Parathyroid adenoma (tissue), 2 donors: ENCODE results near the gene AHNAK.
A peak's percentile ranks its signal among the peaks of the same experiment; 100 is the strongest.
"Not testable (repeated sequence)": the region's sequence is repeated elsewhere in the genome, so short reads cannot be mapped to it uniquely, and the experiment has no call there.

ENCODE experiments used
- H2AFZ ChIP-seq: fragments of 300-600 bp; sonication (generic); one replicate; pipeline ENCODE4 v1.7.0; 2017; ENCODE audit warnings: antibody characterized with exemption, mild to moderate bottlenecking
- H3K27ac ChIP-seq: fragments of 300-600 bp; sonication (generic); one replicate; pipeline ENCODE4 v1.7.0; 2017
- H3K27me3 ChIP-seq: fragments of 300-600 bp; sonication (generic); one replicate; pipeline ENCODE4 v1.7.0; 2017; ENCODE audit warnings: low read length; ENCODE audit not compliant: control insufficient read depth, insufficient read depth
- H3K36me3 ChIP-seq: fragments of 300-600 bp; sonication (generic); one replicate; pipeline ENCODE4 v1.7.0; 2017; ENCODE audit warnings: low read length; ENCODE audit not compliant: control insufficient read depth, insufficient read depth
- H3K4me1 ChIP-seq: fragments of 300-600 bp; sonication (generic); one replicate; pipeline ENCODE4 v1.7.0; 2017; ENCODE audit warnings: control low read depth
- H3K4me2 ChIP-seq: fragments of 300-600 bp; sonication (generic); one replicate; pipeline ENCODE4 v1.7.0; 2017; ENCODE audit warnings: low read length
- H3K4me3 ChIP-seq: fragments of 300-600 bp; sonication (generic); one replicate; pipeline ENCODE4 v1.7.0; 2017; ENCODE audit warnings: low read depth, low read length
- H3K79me2 ChIP-seq: fragments of 300-600 bp; sonication (generic); one replicate; pipeline ENCODE4 v1.7.0; 2017; ENCODE audit warnings: control low read depth
- H3K9ac ChIP-seq: fragments of 300-600 bp; sonication (generic); one replicate; pipeline ENCODE4 v1.7.0; 2017; ENCODE audit warnings: mild to moderate bottlenecking
- H3K9me3 ChIP-seq: fragments of 300-600 bp; sonication (generic); one replicate; pipeline ENCODE4 v1.7.0; 2017; ENCODE audit warnings: low read length; ENCODE audit not compliant: control insufficient read depth
- TF ChIP-seq, protein P1 (sequence below): fragments of 300-600 bp; sonication (generic); IDR thresholded peaks from one replicate; pipeline ENCODE4 v1.7.0; 2017; ENCODE audit warnings: antibody characterized with exemption, mild to moderate bottlenecking
- donor health status: primary hyperparathyroidism.

Gene AHNAK

DNA sequence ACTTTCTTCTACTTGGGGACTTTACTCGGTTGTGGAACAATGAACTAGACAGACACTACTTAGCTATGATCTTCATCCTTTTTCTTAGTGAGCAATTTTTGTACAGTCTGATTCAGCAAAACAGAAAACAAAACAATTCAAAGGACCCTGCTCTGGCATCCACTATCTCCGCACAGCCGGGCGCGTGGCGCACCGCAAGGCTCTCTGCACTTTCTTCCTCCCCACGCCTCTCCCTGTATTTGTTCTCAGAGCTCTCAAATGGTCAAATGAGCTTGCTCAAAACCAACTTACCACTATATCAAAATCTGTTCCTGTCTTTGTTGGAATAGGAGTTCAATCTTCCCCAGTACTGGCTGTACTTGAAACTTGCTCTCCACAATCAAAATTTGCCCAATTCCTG lies 19.6 kb upstream of the AHNAK start:
- H3K4me2 ChIP-seq: no peak overlapping the region
- no peak overlapping the region for H2AFZ ChIP-seq
- no peak overlapping the region for H3K27ac ChIP-seq
- no peaks in the 10 kb centered on the region for H3K27me3 ChIP-seq
- H3K4me3 ChIP-seq: no peak overlapping the region
- no peaks in the 10 kb centered on the region for H3K4me1 ChIP-seq
- no peak overlapping the region for H3K9ac ChIP-seq
- H3K9me3 ChIP-seq: no peaks in the 10 kb centered on the region
- TF ChIP-seq, protein P1, sequence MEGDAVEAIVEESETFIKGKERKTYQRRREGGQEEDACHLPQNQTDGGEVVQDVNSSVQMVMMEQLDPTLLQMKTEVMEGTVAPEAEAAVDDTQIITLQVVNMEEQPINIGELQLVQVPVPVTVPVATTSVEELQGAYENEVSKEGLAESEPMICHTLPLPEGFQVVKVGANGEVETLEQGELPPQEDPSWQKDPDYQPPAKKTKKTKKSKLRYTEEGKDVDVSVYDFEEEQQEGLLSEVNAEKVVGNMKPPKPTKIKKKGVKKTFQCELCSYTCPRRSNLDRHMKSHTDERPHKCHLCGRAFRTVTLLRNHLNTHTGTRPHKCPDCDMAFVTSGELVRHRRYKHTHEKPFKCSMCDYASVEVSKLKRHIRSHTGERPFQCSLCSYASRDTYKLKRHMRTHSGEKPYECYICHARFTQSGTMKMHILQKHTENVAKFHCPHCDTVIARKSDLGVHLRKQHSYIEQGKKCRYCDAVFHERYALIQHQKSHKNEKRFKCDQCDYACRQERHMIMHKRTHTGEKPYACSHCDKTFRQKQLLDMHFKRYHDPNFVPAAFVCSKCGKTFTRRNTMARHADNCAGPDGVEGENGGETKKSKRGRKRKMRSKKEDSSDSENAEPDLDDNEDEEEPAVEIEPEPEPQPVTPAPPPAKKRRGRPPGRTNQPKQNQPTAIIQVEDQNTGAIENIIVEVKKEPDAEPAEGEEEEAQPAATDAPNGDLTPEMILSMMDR: no peak
- no peaks in the 10 kb centered on the region for H3K36me3 ChIP-seq
- H3K79me2 ChIP-seq: no peaks in the 10 kb centered on the region

DNA sequence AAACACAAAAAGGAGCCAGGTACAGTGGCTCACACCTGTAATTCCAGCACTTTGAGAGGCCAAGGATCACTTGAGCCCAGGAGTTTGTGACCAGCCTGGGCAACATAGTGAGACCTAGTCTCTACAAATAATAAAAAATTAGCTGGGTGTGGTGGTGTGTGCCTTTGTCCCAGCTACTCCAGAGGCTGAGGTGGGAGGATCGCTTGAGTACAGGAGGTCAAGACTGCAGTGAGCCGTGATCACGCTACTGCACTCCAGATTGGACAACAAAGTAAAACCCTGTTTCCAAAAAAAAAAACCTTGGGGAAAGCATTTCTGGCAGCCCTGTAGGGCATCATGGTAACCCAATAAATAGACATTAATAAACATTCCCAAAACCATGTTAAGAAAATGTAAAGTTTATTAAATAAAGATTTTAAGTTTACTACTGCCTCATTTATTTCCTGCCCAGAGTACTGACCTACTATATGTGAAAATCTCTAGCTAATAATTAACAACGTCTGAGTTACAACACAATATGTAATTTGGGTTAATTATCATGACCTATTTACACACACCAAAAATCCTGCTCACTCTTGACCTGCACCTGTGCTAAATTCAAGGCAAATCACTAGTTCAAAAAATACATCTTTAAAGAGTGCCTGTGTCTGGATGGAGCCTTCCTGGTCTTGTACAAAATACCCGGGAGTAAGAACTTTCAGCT lies 18.6 kb upstream of the AHNAK start:
- TF ChIP-seq, protein P1: no peak
- Histone ChIP-seq H3K36me3 (no peaks in the 10 kb centered on the region), H2AFZ (no peak overlapping the region), H3K27me3 (no peaks in the 10 kb centered on the region), H3K4me1 (peaks cover 3% of the 10 kb centered on the region), H3K9ac (no peak overlapping the region), H3K4me2 (no peak overlapping the region), H3K9me3 (no peaks in the 10 kb centered on the region), H3K79me2 (no peaks in the 10 kb centered on the region), H3K27ac (no peak overlapping the region), H3K4me3 (no peak overlapping the region)

DNA sequence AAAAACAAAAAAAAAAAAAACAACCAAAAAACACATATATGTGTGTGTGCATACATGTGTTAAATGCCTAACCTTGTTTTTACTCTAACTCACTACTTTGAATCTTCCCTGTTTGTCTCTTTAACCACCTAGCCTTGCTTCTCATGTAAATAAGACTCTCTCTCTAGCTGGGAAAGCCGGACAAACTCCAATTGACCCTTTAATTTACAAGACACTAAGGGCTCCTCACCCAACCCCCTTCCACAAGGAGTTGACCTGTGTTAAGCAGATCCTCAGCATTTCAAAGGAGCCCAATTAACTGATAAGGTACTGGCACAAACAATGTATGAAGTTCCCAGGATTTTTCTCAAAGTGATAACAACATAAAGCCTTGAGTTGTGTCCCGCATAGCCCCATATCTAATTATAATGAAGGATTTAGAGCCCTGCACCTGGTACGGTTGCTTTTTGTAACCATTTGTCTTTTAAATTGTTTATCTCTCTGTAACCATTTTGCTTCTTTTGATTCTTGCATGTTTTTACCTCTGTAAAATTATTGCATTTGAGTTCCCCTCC lies 15.1 kb upstream of the AHNAK start:
- not testable (repeated sequence) for H3K9me3 ChIP-seq, H3K4me2 ChIP-seq, H3K27me3 ChIP-seq, H2AFZ ChIP-seq, H3K36me3 ChIP-seq, H3K79me2 ChIP-seq, H3K27ac ChIP-seq, H3K9ac ChIP-seq, H3K4me3 ChIP-seq
- H3K4me1 ChIP-seq: peaks cover 13% of the 10 kb centered on the region

DNA sequence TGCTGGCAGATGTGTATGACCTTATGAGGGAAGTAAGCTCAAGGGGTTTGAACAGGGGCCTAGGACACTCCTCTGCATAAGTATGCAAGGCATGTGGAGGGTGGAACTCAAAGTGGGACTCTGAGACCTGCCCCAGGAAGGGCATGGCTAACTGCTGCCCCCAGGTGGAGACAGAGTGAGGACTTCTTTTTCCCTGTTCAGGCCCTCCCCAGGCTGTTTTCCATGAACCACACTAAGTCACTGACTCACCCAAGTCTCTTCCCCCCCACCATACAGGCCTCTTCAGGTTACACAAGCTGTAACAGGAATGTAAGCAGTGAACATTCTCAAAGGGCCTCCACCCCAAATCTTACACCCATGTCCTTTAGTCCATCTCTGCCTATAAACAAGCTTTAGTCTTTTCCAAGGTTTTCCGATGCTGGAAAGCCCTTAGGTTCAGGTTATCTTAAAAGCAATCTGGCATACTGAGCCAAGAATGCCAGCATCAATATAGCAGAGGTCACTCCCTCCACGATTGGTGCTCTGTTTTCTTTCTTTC lies 14.0 kb upstream of the AHNAK start:
- TF ChIP-seq, protein P1: peak; percentile 72
- Histone ChIP-seq H3K9me3 (no peaks in the 10 kb centered on the region), H3K79me2 (no peaks in the 10 kb centered on the region), H3K9ac (no peak overlapping the region), H3K4me1 (peaks cover 19% of the 10 kb centered on the region), H3K4me3 (no peak overlapping the region), H2AFZ (peak overlapping the region; percentile 17), H3K27ac (peak overlapping the region; percentile 78), H3K27me3 (no peaks in the 10 kb centered on the region), H3K36me3 (no peaks in the 10 kb centered on the region), H3K4me2 (no peak overlapping the region)

GRCh38 chr11:62559626-62560025 lies 13.0 kb upstream of the AHNAK start:
- not testable (repeated sequence) for H3K27me3 ChIP-seq, H3K9me3 ChIP-seq, H3K4me2 ChIP-seq, H3K36me3 ChIP-seq, H3K27ac ChIP-seq, H3K9ac ChIP-seq, H3K79me2 ChIP-seq, H2AFZ ChIP-seq, H3K4me3 ChIP-seq
- peaks cover 29% of the 10 kb centered on the region for H3K4me1 ChIP-seq
